Fibroblast of mammary gland (primary cell): ENCODE results near the gene BAZ2A.

Experiments used
- DNase-seq: peaks from one replicate; pipeline ENCODE4 v3.0.0-alpha.2; 2010; ENCODE audit warnings: low read depth
- H3K4me3 ChIP-seq: 2 replicates; pipeline ENCODE4 v1.5.1; 2011; ENCODE audit warnings: low read depth, mild to moderate bottlenecking, low read length, moderate library complexity; ENCODE audit not compliant: control insufficient read depth
- CTCF ChIP-seq: conservative IDR thresholded peaks from 2 replicates; pipeline ENCODE4 v1.5.1; 2011; ENCODE audit warnings: low read depth, low read length, inconsistent platforms; ENCODE audit not compliant: control insufficient read depth, insufficient read depth

The BAZ2A gene

GRCh38 chr12:56630180-56630632, at the start of gene BAZ2A:
Gene BAZ2A (minus strand): TSS chr12:56630326. CDS start chr12:56617530, 12,796 bp downstream.
- peak within 1 kb of the TSS; percentile 92 for H3K4me3 ChIP-seq
- no peak for TF ChIP-seq CTCF
- peak; percentile 67 for DNase-seq

- no peak for DNase-seq
- H3K4me3 ChIP-seq: no peak overlapping the region
- TF ChIP-seq CTCF: no peak
These were observed 48.7 kb upstream of the BAZ2A start for GRCh38 chr12:56678852-56679251.

- TF ChIP-seq CTCF: no peak
- DNase-seq: no peak
- H3K4me3 ChIP-seq: no peak overlapping the region
These were observed 47.6 kb upstream of the BAZ2A start for GRCh38 chr12:56677680-56678079.

- DNase-seq: no peak
- no peak for TF ChIP-seq CTCF
- no peak overlapping the region for H3K4me3 ChIP-seq
These were observed 46.9 kb upstream of the BAZ2A start for GRCh38 chr12:56676851-56677580.

GRCh38 chr12:56671608-56672007, 41.5 kb upstream of the BAZ2A start:
- no peak for DNase-seq
- no peak for TF ChIP-seq CTCF
- H3K4me3 ChIP-seq: no peak overlapping the region

- no peak for TF ChIP-seq CTCF
- DNase-seq: no peak
- H3K4me3 ChIP-seq: no peak overlapping the region
These were observed 40.7 kb upstream of the BAZ2A start for GRCh38 chr12:56670836-56671235.

GRCh38 chr12:56668197-56668457, 38.0 kb upstream of the BAZ2A start:
- no peak overlapping the region for H3K4me3 ChIP-seq
- no peak for TF ChIP-seq CTCF
- DNase-seq: no peak
